Measurements from ENCODE around the gene GALNT16. TPM values are rescaled to one million over a fixed set of nuclear protein-coding genes. Genes with fewer than 3 reads are reported as not detected.
"Not testable (repeated sequence)": the region's sequence is repeated elsewhere in the genome, so short reads cannot be mapped to it uniquely, and the experiment has no call there.

The GALNT16 gene
- total RNA-seq, 1 donor from 2014 or later: 0.11 TPM

GRCh38 chr14:69375182-69375581, 115.2 kb downstream of the GALNT16 start:
- H3K36me3 Mint-ChIP-seq (ENCODE audit: low read depth): peaks cover 56% of the 10 kb centered on the region
- intact Hi-C loops (cut with micrococcal nuclease): no loop called here
- H3K27me3 Mint-ChIP-seq (ENCODE audit: low read depth): no peaks in the 10 kb centered on the region
- peaks cover 10% of the 10 kb centered on the region for H3K4me1 Mint-ChIP-seq (ENCODE audit: low read depth)
- no peak overlapping the region for H3K4me3 Mint-ChIP-seq (ENCODE audit: low read depth)
- DNase-seq (ENCODE audit: low spot score): no peak
- no peaks in the 10 kb centered on the region for H3K9me3 Mint-ChIP-seq
- no peak overlapping the region for H3K27ac Mint-ChIP-seq

GRCh38 chr14:69375722-69376121, 115.8 kb downstream of the GALNT16 start:
- Mint-ChIP-seq H3K4me1 (ENCODE audit: low read depth) (peaks cover 11% of the 10 kb centered on the region), H3K27me3 (ENCODE audit: low read depth) (no peaks in the 10 kb centered on the region), H3K27ac (no peak overlapping the region), H3K36me3 (ENCODE audit: low read depth) (peaks cover 61% of the 10 kb centered on the region), H3K9me3 (no peaks in the 10 kb centered on the region), H3K4me3 (ENCODE audit: low read depth) (no peak overlapping the region)
- no peak for DNase-seq (ENCODE audit: low spot score)
- intact Hi-C loops (cut with micrococcal nuclease): no loop called here

- H3K4me3 Mint-ChIP-seq (ENCODE audit: low read depth): no peak overlapping the region
- H3K4me1 Mint-ChIP-seq (ENCODE audit: low read depth): peaks cover 11% of the 10 kb centered on the region
- intact Hi-C loops (cut with micrococcal nuclease): no loop called here
- H3K36me3 Mint-ChIP-seq (ENCODE audit: low read depth): peaks cover 61% of the 10 kb centered on the region
- H3K27me3 Mint-ChIP-seq (ENCODE audit: low read depth): no peaks in the 10 kb centered on the region
- no peaks in the 10 kb centered on the region for H3K9me3 Mint-ChIP-seq
- H3K27ac Mint-ChIP-seq: no peak overlapping the region
- DNase-seq (ENCODE audit: low spot score): no peak
Measured at GRCh38 chr14:69376439-69376838, 116.5 kb downstream of the GALNT16 start.

GRCh38 chr14:69378274-69378673, 118.3 kb downstream of the GALNT16 start:
- Mint-ChIP-seq H3K27ac (no peak overlapping the region), H3K27me3 (ENCODE audit: low read depth) (no peaks in the 10 kb centered on the region), H3K9me3 (no peaks in the 10 kb centered on the region), H3K4me1 (ENCODE audit: low read depth) (peaks cover 9% of the 10 kb centered on the region), H3K36me3 (ENCODE audit: low read depth) (peaks cover 68% of the 10 kb centered on the region), H3K4me3 (ENCODE audit: low read depth) (no peak overlapping the region)
- no peak for DNase-seq (ENCODE audit: low spot score)
- intact Hi-C loops (cut with micrococcal nuclease): no loop called here

GRCh38 chr14:69387311-69387710, 127.4 kb downstream of the GALNT16 start:
- H3K4me1 Mint-ChIP-seq (ENCODE audit: low read depth): peaks cover 27% of the 10 kb centered on the region
- no peak overlapping the region for H3K27ac Mint-ChIP-seq
- DNase-seq (ENCODE audit: low spot score): no peak
- H3K4me3 Mint-ChIP-seq (ENCODE audit: low read depth): no peak overlapping the region
- peaks cover 87% of the 10 kb centered on the region for H3K36me3 Mint-ChIP-seq (ENCODE audit: low read depth)
- no peaks in the 10 kb centered on the region for H3K9me3 Mint-ChIP-seq
- no peaks in the 10 kb centered on the region for H3K27me3 Mint-ChIP-seq (ENCODE audit: low read depth)
- intact Hi-C loops (cut with micrococcal nuclease): no loop called here

GRCh38 chr14:69391400-69391799, 131.4 kb downstream of the GALNT16 start:
- intact Hi-C loops (cut with micrococcal nuclease); H3K4me3 Mint-ChIP-seq (ENCODE audit: low read depth); H3K9me3 Mint-ChIP-seq; H3K27ac Mint-ChIP-seq; H3K27me3 Mint-ChIP-seq (ENCODE audit: low read depth); DNase-seq (ENCODE audit: low spot score): not testable (repeated sequence)
- H3K4me1 Mint-ChIP-seq (ENCODE audit: low read depth): peaks cover 43% of the 10 kb centered on the region
- peaks cover 87% of the 10 kb centered on the region for H3K36me3 Mint-ChIP-seq (ENCODE audit: low read depth)

GRCh38 chr14:69392481-69392880, 132.5 kb downstream of the GALNT16 start:
- peaks cover 49% of the 10 kb centered on the region for H3K4me1 Mint-ChIP-seq (ENCODE audit: low read depth)
- no peak for DNase-seq (ENCODE audit: low spot score)
- H3K27ac Mint-ChIP-seq: no peak overlapping the region
- no peaks in the 10 kb centered on the region for H3K27me3 Mint-ChIP-seq (ENCODE audit: low read depth)
- peaks cover 87% of the 10 kb centered on the region for H3K36me3 Mint-ChIP-seq (ENCODE audit: low read depth)
- H3K4me3 Mint-ChIP-seq (ENCODE audit: low read depth): no peak overlapping the region
- H3K9me3 Mint-ChIP-seq: no peaks in the 10 kb centered on the region
- intact Hi-C loops (cut with micrococcal nuclease): no loop called here

GRCh38 chr14:69395929-69396328, 136.0 kb downstream of the GALNT16 start:
- H3K27ac Mint-ChIP-seq: no peak overlapping the region
- peaks cover 83% of the 10 kb centered on the region for H3K36me3 Mint-ChIP-seq (ENCODE audit: low read depth)
- H3K4me3 Mint-ChIP-seq (ENCODE audit: low read depth): peak overlapping the region; percentile 97
- peaks cover 56% of the 10 kb centered on the region for H3K4me1 Mint-ChIP-seq (ENCODE audit: low read depth)
- no peaks in the 10 kb centered on the region for H3K9me3 Mint-ChIP-seq
- intact Hi-C loops (cut with micrococcal nuclease): loop anchor here (5.0 kb wide), 1 partner anchor 39 kb away; no protein-coding TSS in a partner anchor
- no peak for DNase-seq (ENCODE audit: low spot score)
- H3K27me3 Mint-ChIP-seq (ENCODE audit: low read depth): no peaks in the 10 kb centered on the region

- Mint-ChIP-seq H3K4me3 (ENCODE audit: low read depth) (peak within 1 kb of the TSS; percentile 97), H3K9me3 (no peaks in the 10 kb centered on the region), H3K27ac (peak within 1 kb of the TSS; percentile 99), H3K27me3 (ENCODE audit: low read depth) (no peaks in the 10 kb centered on the region), H3K36me3 (ENCODE audit: low read depth) (peaks cover 64% of the 10 kb centered on the region), H3K4me1 (ENCODE audit: low read depth) (peaks cover 50% of the 10 kb centered on the region)
- DNase-seq (ENCODE audit: low spot score): peak; percentile 92
- intact Hi-C loops (cut with micrococcal nuclease): loop anchor here (1.0 to 5.0 kb wide), 3 partner anchors 41 to 369 kb away; partner anchors contain the start of genes DCAF5 and SRSF5
Measured at GRCh38 chr14:69398053-69398817, 138.3 kb downstream of the GALNT16 start, which contains the start of the genes ERH and SLC39A9. TSS of gene ERH (minus strand) at chr14:69398299. CDS start at chr14:69398233, 66 bp downstream. TSS of gene SLC39A9 (plus strand) at chr14:69398692. CDS start at chr14:69399370, 678 bp downstream.

- Mint-ChIP-seq H3K4me3 (ENCODE audit: low read depth) (peak overlapping the region; percentile 97), H3K4me1 (ENCODE audit: low read depth) (peaks cover 48% of the 10 kb centered on the region), H3K36me3 (ENCODE audit: low read depth) (peaks cover 58% of the 10 kb centered on the region), H3K27me3 (ENCODE audit: low read depth) (no peaks in the 10 kb centered on the region), H3K9me3 (no peaks in the 10 kb centered on the region), H3K27ac (peak overlapping the region; percentile 99)
- intact Hi-C loops (cut with micrococcal nuclease): loop anchor here (1.0 to 5.0 kb wide), 3 partner anchors 42 to 368 kb away; partner anchors contain the start of genes DCAF5 and SRSF5
- DNase-seq (ENCODE audit: low spot score): no peak
Measured at GRCh38 chr14:69398818-69399210, 138.9 kb downstream of the GALNT16 start.

GRCh38 chr14:69399750-69400149, 139.8 kb downstream of the GALNT16 start:
- H3K27me3 Mint-ChIP-seq (ENCODE audit: low read depth): no peaks in the 10 kb centered on the region
- peak overlapping the region; percentile 97 for H3K4me3 Mint-ChIP-seq (ENCODE audit: low read depth)
- H3K27ac Mint-ChIP-seq: peak overlapping the region; percentile 99
- H3K9me3 Mint-ChIP-seq: no peaks in the 10 kb centered on the region
- H3K4me1 Mint-ChIP-seq (ENCODE audit: low read depth): peaks cover 49% of the 10 kb centered on the region
- no peak for DNase-seq (ENCODE audit: low spot score)
- peaks cover 57% of the 10 kb centered on the region for H3K36me3 Mint-ChIP-seq (ENCODE audit: low read depth)
- intact Hi-C loops (cut with micrococcal nuclease): loop anchor here (5.0 kb wide), 1 partner anchor 42 kb away; no protein-coding TSS in a partner anchor

- H3K4me1 Mint-ChIP-seq (ENCODE audit: low read depth): peaks cover 46% of the 10 kb centered on the region
- H3K27me3 Mint-ChIP-seq (ENCODE audit: low read depth): no peaks in the 10 kb centered on the region
- peaks cover 55% of the 10 kb centered on the region for H3K36me3 Mint-ChIP-seq (ENCODE audit: low read depth)
- H3K9me3 Mint-ChIP-seq: no peaks in the 10 kb centered on the region
- no peak for DNase-seq (ENCODE audit: low spot score)
- no peak overlapping the region for H3K27ac Mint-ChIP-seq
- peak overlapping the region; percentile 97 for H3K4me3 Mint-ChIP-seq (ENCODE audit: low read depth)
- intact Hi-C loops (cut with micrococcal nuclease): no loop called here
Measured at GRCh38 chr14:69400154-69400553, 140.2 kb downstream of the GALNT16 start.

GRCh38 chr14:69401841-69402240, 141.9 kb downstream of the GALNT16 start:
- Mint-ChIP-seq H3K4me3 (ENCODE audit: low read depth) (no peak overlapping the region), H3K4me1 (ENCODE audit: low read depth) (peaks cover 30% of the 10 kb centered on the region), H3K27me3 (ENCODE audit: low read depth) (no peaks in the 10 kb centered on the region), H3K9me3 (no peaks in the 10 kb centered on the region), H3K36me3 (ENCODE audit: low read depth) (peaks cover 38% of the 10 kb centered on the region), H3K27ac (no peak overlapping the region)
- intact Hi-C loops (cut with micrococcal nuclease): no loop called here
- no peak for DNase-seq (ENCODE audit: low spot score)
